Retinal pigment epithelial cell (primary cell): ENCODE results near the gene AMPD3.
A peak's percentile ranks its signal among the peaks of the same experiment; 100 is the strongest.

Source experiments
- DNase-seq: peaks from one replicate; pipeline ENCODE4 v3.0.0-alpha.2; 2010; ENCODE audit warnings: low read depth
- H3K4me3 ChIP-seq: 2 replicates; pipeline ENCODE4 v1.5.1; 2011; ENCODE audit warnings: mild to moderate bottlenecking, low read length, control low read depth, moderate library complexity
- TF ChIP-seq, protein P1 (sequence below): conservative IDR thresholded peaks from 2 replicates; pipeline ENCODE4 v1.5.1; 2011; ENCODE audit warnings: low read depth, low read length, control low read depth, inconsistent platforms

The AMPD3 gene

DNA sequence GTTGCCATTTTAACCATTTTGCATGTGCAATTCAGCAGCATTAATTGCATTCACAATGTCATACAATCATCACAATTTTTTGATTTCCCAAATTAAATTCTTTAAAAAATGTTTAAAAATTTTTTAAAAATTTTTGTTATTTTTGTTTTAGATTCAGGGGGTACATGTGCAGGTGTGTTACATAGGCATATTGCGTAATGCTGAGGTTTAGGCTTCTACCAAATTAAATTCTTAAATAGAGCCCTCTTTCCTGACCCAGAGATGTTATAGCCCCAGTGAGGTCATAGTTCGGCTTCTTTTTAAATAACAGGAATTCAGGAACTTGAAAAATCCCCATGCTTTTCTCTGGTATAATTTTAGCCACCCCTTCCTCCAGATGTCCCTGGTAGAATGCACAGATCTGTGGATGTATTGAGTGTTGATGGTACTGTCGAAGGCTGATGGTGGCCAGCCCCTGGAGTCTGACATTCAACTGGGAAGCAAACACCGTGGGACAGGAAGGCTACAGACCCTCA is 11.3 kb upstream of the AMPD3 start:
- DNase-seq: no peak
- TF ChIP-seq, protein P1, sequence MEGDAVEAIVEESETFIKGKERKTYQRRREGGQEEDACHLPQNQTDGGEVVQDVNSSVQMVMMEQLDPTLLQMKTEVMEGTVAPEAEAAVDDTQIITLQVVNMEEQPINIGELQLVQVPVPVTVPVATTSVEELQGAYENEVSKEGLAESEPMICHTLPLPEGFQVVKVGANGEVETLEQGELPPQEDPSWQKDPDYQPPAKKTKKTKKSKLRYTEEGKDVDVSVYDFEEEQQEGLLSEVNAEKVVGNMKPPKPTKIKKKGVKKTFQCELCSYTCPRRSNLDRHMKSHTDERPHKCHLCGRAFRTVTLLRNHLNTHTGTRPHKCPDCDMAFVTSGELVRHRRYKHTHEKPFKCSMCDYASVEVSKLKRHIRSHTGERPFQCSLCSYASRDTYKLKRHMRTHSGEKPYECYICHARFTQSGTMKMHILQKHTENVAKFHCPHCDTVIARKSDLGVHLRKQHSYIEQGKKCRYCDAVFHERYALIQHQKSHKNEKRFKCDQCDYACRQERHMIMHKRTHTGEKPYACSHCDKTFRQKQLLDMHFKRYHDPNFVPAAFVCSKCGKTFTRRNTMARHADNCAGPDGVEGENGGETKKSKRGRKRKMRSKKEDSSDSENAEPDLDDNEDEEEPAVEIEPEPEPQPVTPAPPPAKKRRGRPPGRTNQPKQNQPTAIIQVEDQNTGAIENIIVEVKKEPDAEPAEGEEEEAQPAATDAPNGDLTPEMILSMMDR: no peak
- H3K4me3 ChIP-seq: no peak overlapping the region

DNA sequence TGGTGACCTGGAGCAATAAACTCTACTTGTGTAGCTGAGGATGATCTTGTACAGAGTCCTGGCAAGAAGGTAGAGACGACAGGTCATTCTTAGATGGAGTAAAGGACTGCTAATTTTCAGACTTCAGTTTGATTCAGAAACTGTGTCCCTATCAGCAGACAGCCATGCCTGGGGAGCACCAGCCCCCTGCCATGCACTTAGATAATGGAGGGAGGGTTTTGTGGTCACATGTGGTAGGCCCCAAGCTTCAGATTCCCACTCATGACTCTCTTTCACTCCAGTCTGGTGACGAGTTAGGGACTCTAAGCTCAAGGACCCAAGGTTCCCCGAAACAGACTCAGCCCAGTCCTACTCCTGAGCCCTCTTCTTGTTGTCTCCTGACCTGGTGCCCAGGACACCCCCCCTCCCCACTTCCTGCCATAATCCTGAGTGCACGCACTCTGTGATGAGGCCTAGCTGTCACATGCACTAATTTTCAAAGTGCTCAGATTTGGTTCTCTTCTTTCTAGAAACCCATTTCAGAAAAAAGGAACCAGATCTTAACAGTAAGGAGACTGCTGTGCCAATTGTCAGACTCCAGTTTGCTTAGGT is 10.2 kb upstream of the AMPD3 start:
- TF ChIP-seq, protein P1: no peak
- no peak for DNase-seq
- H3K4me3 ChIP-seq: no peak overlapping the region

DNA sequence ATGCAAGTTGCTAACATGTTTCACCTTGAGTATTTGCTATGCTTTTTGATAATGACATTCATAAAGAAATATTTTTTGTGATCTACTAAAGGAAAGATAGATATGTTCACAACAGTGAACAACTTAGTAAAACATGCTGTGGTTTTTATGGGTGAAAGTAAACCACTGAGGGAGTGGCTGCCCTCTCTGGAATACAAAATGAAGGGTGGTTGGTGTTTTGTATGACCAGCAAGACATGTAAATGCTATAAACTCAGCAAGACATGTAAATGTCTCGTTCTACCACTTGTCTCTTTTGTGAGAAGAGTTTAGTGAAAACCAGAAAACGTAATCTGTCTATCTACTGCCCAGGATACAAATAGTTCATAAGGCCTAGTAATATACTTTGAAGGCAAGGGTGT is 7.6 kb upstream of the AMPD3 start:
- TF ChIP-seq, protein P1: no peak
- no peak overlapping the region for H3K4me3 ChIP-seq
- DNase-seq: no peak

DNA sequence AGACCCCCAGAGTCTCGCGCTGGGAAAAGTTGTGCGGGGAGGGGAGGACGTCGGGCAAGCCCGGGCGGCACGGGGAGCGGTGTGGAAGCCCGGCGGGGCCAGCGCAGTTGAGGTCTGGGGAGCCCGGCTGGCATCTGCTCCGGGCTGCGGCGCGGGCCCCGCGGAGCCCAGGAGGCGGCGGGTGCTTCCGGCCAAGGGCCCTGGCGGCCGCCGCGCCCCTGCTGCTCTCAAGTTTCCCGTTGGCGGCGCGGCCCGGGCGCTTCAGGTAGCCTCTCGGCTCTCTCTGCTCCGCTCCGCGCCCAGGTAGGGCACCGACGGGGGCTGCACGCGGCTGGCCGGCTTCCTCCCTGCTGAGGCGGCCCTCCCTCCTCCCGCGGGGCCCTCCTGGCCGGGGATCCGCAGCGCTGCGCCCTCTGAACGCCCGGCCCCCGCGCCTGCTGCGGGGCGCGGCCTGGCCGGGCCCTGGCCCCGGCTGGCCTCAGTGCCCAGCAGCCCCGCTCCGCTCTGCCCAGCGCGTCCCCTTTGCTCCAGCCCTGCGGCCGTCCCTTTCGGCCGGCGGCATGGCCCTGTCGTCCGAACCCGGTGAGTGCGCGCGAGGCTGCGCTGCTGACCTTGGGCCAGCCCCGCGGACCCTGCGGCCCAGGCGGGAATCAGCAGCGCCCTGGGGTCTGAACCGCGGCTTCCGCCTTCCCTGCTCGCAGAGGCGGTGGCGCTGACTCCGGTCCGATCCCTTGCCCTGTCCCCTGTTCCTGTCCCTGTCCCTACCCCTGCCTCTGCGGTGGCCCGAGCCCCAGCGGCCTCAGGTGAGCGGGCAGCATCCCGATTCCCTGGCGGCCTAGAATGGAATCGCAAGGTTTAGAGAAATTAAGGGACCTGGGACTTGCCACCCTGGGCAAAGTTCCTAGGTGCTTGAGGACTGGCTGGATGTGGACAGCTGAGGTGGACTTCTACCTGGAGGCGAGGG is 4.3 kb upstream of the AMPD3 start:
- TF ChIP-seq, protein P1: peak; percentile 64
- H3K4me3 ChIP-seq: peak overlapping the region; percentile 49
- DNase-seq: no peak

DNA sequence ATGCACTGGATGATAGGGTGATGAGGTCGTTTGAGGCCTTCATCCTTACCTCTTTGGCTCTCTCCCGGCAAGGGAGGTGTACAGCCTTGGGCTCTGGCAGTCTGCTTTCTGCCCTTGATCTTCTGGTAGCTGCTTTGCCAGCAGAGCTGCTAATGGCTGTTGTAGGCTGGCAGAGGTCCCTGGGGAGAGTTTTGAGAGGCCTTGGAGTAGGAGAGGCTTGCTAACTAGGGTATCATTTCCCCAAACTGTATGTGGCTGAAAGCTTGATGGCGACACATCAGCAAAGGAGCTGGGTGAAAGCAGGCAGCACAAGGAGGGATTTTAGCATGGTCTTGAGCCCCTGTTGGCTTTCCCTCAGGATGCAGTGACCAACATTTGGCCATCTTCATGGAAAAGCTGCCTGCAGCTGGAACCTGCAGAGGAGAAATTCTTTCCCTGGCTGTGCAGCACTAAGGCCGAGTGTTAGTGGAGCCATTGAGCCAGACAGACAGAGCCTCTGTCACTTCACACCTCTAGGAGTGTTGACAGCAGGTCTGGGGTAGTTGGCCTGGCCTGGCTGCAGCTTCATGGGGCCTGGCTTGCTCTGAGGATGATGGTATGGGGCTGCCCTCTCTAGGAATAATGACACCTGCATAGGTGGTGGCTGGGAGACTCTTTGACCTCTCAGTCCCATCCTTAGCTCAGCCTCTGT is 3.5 kb upstream of the AMPD3 start:
- TF ChIP-seq, protein P1: no peak
- DNase-seq: no peak
- H3K4me3 ChIP-seq: no peak overlapping the region

DNA sequence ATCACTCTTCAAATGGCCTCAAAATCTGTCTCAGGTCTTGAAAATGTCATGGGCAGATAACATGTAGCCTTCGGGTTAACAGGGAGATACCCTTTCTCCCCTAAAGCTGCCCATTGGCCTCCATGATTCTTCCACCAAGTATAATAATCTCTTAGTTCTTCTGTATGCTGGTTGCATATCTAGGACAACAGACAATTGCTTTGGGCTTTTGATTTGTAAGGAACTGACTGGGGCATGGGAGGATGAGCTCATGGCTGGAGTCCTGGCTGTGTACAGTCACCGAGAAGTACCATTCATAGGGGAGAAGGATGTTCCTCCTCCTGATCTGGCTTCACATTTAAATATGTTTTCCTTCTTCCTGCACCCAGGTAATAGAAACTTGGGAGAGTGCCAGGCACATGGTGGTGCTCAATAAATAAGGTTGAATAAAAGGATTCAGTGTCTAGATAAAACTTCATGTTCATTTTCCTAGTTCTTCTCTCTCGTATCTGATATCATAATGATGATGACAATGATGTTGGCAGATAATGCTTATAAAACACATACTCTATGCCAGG is 2.8 kb upstream of the AMPD3 start:
- no peak for DNase-seq
- H3K4me3 ChIP-seq: no peak overlapping the region
- TF ChIP-seq, protein P1: no peak
